ENCODE data around the gene ARAP3.

DNA sequence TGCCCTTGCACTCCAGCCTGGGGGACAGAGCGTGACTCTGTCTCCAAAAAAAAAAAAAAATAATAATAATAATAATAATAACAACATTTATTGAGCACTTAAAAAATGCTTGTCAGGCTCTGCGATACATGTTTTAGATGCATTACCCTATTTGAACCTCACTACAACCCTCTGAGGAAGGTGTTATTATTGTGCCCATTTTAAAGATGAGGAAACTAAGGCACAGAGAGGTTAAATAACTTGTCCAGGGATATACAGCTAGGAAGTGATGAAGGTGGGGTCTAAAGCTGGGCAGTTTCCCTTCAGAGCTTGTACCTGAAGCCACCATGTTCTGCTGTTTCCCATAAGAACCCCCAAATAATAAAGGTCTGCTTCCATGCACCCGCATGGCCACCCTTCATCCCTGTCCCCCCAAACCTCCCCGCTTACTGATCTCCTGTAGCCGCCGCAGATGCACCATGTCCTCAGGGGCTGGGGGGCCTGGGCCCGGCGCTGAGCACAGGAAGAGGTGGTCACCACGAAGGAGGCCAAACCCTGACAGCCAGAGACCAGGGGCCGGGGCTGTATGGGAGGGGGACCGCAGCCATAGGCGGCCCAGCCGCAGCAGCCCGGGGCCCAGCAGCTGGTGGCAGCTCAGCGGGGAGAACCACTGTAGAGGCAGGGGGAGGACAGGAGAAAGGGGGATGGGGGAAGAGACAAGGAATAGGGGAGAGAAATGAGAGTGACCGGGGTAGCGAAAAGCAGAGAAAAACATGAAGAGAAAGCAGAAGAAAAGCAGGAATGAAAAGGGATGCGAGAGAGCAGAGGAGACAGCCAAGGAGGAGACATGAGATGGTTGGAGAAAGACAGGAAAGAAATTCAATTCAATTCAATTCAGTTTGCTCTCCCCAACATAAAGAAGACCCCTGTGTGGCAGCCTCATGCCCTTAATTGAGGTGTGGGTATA, 15.8 kb downstream of the ARAP3 start:
- TF ChIP-seq, protein P1, sequence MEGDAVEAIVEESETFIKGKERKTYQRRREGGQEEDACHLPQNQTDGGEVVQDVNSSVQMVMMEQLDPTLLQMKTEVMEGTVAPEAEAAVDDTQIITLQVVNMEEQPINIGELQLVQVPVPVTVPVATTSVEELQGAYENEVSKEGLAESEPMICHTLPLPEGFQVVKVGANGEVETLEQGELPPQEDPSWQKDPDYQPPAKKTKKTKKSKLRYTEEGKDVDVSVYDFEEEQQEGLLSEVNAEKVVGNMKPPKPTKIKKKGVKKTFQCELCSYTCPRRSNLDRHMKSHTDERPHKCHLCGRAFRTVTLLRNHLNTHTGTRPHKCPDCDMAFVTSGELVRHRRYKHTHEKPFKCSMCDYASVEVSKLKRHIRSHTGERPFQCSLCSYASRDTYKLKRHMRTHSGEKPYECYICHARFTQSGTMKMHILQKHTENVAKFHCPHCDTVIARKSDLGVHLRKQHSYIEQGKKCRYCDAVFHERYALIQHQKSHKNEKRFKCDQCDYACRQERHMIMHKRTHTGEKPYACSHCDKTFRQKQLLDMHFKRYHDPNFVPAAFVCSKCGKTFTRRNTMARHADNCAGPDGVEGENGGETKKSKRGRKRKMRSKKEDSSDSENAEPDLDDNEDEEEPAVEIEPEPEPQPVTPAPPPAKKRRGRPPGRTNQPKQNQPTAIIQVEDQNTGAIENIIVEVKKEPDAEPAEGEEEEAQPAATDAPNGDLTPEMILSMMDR (IDR thresholded peaks at IDR 0.05; ENCODE audit: insufficient read depth, low read depth, low read length) = no peak
- no peak for TF ChIP-seq EZH2 (IDR thresholded peaks at IDR 0.05; ENCODE audit: insufficient read depth, low read length)
